NCI-H2107 treated with DMSO at 0.1 percent for 48 hours (cell line): ENCODE measurements around the gene OVCH2.
A peak's percentile ranks its signal among the peaks of the same experiment; 100 is the strongest.
"Not testable (repeated sequence)": the region's sequence is repeated elsewhere in the genome, so short reads cannot be mapped to it uniquely, and the experiment has no call there.

ENCODE experiments used
- DNase-seq: peaks from one replicate; lab custom pipeline; 2025; ENCODE audit not compliant: unreplicated experiment; lab: John Stamatoyannopoulos, UW

OVCH2 gene

DNA sequence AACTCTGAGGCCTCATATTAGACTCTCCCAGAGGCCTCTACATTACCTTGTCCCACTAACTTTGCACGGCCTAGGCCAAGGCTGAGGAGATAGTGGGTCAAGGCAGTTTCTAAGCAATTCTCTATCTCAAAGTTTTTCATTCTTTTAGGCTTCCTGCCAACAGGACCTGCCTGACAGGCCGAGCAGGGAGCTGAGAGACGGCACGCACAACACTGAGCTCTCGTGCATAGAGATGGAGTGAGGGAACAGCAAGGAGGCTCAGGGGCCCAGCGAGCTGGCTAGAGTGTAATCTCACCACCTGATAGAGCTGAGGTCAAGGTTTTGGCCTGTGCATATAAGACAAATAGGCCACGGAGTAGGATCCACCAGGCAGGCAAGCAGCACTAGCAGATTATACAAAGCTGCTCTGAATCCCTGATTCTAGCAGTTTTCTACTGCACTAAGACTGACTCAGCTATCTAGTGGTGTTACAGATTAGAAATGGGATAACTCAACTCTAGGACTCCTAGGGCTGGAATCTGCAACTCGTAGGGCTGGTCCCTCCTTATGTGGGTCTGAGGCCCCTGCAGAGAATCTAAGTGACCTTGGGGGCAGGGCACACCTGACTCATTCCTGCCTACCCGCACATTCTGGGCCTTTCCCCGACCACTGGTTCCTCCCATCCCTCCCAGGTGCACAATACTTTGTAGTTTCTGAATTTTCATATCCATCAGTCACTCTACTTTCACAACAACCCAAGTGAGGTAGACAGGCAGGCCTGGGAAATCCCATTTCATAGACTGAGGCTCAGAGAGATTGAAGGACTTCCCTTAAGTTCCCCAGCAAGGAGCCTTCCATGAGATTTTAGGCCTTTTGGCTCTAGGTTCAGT is 34.7 kb downstream of the OVCH2 start:
- no peak for DNase-seq

DNA sequence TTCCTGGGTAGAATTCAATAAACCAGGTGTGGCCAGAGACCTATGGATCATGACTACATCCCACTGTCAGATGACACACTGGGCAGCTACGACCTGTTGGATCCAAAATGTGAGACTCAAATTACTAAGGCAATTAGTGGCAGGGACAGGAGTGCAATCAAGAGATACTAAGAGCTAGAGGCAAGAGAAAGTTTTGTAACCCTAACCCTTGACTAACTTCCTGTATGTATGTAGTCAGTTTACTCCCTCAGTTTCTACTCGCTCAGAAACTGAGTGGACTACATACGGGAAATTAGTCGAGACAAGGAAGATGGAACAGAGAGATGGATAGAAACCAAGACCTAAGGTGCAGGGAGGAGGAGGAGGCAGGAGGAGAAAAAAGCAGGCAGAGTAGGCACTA is 35.6 kb downstream of the OVCH2 start:
- DNase-seq, result no peak

DNA sequence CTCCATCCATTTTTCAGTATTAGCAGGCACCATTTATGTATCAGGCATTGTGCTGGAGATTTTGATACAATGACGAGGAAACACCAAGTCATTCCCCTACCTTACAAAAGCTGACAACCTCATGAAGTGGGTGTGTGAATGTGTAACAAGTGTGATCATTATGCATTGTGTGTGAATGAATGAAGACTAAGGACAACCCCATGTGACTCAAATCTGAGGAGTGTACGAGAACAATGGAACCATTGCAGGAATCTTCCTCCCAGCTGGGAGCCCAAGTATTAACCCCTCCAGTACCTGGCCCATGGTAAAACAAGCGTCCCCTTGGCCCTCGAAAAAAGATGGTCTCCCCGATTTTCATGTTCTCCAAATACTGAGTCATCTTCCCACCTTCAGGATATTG is 37.4 kb downstream of the OVCH2 start:
- DNase-seq, result no peak

DNA sequence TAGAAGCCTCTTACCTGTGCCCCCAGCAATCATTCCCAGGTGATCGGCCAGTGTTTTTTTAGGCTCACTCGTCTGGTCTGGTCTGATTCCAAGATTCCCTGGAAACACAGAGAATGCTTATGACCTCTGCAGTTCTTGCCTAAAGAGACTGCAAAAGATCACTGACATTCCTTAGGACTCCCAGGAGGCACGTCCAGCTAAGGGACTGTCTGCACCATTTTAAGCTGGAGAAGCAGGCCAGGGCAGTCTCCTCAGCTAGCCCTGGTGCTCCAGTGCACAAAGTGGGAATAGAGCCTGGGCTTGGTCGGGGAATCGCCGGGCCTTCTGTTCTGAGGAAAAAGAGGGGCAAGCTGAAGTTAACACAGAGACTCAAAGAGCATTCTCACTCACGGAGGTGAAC is 37.8 kb downstream of the OVCH2 start:
- DNase-seq, result no peak

DNA sequence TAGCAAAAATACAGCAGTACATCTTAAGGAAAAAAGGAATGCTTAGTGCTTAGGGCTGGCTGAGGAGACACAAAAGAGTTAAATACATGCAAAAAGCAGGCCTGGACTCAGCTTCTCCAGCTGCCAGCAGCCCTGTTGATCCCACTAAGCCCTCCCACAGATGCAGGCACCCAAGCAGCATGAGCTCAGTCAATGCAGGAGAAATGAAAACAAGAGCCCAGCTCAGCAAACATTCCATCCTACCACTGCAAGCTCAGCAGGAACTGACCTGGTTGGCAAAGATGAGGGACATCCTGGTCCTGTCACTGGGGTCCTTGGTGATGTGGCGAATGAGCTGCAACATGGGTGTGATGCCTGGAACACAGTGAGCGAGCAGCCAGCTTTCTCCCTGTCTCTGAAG is 38.8 kb downstream of the OVCH2 start:
- DNase-seq, result no peak

DNA sequence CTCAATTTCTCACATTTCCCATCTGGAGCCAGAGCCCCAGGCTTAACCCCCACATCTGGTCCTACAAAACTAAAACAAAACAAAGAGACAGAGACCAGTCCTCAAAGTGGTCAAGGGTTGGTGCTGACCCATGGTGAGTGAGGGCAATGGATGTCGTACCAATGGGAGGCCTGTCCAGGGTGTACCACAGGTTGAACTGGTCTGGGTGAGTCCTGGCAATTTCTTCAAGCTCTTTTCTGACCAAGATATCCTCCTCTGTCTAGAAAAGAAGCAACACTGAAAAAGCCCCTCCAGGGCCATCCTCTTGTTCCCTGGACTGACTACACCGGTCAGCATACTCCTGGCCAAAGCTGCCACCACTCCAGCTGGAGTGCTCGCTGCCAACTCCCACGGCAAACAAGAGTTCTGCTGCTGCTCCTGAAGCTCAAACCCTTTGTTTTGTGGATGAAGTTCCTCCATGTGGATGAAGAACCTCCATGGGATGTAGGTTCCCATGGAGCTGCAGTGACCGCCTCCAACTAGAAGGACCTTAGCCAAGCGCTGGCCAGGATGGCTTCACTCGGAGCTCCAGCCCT is 39.9 kb downstream of the OVCH2 start:
- DNase-seq, result no peak

DNA sequence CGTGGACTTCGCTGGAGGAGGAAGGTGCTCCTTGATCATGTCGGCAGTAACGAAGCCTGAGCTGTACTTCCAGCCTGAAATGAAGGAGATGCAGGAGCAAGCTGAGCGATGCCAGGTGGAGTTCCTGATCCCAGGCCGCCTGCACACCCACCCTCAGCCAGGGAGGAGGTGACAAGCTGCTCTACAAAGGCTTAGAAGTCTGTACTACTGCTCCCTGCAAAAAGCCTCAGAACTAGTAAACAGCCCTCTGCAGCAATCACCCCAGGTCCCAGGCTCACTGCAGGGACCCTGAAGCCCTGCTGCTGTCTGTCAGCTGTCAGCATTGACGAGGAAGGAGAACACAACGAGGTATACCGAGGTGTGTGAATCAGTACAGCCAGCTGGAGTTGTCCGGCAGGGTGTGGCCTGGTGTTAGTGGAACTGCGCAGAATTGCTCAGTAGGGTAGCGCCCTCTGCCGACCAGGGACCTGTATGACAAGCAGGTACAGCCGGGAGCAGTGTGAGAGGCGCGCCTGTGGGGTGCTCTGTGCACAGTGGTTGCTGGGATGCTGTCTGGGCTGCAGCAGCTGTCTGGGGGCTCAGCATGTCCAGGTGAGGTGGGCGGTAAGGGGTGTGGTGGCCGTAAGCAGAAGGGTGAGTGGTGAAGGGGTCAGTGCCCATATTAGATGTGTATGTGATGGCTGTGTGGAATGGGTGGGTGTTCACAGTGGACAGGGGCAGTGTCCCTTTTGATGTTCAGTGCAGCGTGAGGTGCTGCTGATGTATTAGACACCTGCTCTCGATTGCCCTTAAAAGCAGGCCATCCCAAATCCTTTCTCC is 40.6 kb downstream of the OVCH2 start:
- no peak for DNase-seq

DNA sequence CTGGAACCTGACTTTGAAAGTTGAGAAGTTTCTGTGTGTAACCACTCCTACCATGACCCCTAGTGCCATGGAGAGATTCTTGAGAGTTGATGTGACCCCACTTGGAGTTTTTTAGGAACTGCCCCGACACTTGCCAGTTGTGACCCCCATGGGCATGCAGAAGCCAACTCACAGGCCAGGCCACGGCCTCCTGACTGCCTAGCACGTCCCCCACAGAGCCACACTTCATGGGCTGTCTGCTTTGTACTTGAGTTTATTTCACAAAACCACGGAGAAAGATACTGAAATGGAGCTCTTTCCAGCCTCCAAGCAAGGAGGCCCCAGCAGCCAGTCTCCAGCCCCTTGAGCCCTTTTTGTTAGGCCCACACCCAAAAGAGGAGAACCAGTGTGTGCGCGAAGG is 41.4 kb downstream of the OVCH2 start:
- no peak for DNase-seq

DNA sequence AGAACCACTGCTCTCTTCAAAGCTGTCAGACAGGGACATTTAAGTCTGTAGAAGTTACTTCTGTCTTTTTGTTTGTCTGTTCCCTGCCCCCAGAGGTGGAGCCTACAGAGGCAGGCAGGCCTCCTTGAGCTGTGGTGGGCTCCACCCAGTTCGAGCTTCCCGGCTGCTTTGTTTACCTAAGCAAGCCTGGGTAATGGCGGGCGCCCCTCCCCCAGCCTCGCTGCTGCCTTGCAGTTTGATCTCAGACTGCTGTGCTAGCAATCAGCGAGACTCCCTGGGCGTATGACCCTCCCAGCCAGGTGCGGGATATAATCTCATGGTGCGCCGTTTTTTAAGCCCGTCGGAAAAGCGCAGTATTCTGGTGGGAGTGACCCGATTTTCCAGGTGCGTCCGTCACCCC is 42.7 kb downstream of the OVCH2 start:
- DNase-seq, result not testable (repeated sequence)

DNA sequence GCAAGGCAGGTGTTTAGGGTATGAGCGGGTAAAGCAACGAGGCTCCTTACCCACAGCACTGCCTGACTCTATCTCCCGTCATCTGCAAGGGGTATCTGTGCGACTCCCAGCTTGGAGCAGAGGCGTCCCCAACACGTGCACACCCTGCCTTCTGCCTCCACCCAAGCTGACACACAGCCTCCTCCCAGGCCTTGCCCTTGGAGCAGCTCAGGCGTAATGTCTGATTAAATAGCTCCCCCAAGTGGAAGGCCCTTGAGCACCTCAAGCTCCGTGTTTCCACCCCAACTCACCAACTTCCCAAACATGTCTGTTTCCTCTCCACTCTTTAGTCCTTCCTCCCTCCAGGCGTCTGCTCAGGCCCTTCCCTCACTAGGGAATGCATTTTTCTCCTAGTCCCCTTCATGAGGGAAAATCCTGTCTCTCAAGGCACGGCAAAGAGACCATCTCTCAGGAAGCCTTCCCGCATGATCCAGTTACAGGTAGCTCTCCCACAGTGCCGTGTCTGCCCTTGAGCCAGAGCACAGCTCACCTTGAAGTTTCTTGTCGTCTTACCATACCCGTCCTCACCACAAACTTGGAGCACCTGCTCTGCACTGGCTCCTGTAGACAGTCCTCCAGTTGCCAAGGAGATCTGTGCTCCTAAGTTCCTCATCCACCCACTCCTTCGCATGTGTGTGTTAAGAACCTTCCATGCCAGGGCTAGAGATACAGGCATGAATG is 48.8 kb downstream of the OVCH2 start:
- DNase-seq, result peak; percentile 1

DNA sequence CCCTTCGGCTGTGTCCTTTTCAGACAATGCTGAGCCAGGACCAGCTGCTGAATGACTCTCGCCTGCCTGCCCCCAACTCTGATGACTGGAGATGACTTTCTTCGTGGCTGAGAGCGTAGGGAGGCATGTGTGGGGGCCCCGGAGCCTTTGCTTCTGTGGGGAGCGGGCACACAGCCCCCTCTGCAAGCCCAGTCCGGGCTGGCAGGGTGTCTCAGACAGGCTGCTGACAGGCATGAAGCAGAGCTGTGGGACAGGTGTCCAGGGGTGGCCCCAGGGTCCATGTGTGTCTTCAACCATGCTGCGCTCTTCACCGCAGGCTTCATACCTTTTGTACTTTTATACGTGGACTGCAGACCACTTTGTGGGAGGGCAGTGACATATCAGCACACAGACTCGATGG is 49.6 kb downstream of the OVCH2 start:
- DNase-seq, result no peak

DNA sequence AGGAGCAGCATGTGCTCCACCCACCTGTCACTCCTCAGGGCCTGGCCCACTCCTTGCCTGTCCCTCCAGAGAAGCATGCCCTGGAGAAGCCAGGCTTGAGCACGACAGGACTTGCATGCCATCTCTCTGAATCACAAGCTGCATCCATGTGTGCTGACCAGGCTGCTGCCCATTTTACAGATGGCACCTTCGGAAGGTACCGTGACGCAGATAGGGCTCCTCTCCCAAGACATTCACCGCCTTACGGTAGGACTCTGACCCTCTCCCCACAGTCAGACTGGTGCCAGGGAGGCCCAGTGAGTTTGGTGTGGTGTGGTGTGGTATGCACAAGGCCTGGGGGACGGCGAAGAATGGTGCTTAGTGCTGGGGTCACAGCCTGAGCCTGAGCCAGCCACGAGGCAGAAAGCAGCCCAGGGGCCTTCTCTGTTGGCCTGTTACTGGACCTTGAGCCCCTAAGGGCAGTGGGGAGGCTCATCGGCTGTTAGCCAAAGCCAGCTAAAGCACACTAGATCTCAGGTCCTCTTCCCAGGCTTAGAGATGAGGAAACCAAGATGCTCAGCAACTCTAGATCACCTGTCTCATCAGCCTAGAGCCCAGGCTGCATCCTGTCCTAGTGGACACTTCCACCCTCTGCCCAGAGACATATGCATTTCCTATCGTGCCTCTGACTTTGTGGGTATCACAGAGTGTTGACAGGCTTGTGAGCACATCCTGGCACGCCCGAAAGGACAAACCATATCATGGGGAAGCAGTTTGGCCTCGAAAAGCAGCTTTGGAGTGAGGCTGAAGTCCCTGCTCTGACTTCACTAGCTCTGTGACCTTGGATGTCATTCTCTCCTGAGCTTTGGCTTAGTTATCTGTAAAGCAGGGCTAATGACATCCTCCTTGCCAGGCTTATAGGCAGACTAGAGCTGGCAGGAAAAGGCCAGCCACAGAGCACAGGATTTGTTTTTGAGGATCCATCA is 50.7 kb downstream of the OVCH2 start:
- DNase-seq, result no peak

DNA sequence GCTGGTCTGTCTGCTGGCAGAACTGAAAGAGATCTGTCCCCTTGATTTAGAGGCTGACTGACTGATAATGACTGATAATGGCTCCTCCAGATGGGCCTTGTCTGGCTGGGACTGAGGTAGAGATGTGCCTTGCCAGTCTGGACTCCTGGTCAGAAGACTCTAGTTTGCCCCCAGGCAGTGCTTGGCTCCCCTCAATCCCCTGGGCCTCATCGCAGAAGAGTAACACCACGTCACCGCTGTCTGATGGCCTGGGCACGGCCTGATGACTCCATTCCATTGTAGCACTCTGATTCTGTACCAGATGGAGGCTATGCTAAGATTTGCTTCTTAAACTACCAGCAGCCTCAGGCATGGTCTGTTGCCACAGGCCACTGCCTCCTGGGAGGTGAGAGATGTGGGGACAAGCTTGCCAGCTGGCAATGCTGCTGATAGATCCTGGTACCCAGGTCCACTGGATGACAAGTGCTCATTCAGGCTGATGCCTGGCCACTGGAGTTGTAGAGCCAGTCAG is 52.0 kb downstream of the OVCH2 start:
- DNase-seq, result no peak

DNA sequence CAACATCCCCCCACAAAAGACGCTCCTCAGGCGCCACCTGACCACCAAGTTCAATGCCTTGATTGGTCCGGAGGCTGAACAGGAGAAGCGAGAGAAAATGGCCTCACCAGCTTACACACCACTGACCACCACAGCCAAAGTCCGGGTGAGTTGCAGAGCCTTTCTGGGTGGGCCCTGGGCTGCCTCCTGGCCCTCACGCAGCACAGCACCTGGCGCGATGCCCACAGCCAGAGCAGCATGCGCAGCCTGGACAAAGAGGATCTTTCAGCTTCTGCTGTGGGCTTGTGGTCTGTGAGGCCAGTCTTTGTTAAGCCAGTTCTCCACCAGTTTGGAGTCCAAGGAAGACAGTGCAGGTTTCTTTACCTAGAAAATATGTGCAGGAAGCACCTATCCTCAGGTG is 54.6 kb downstream of the OVCH2 start:
- no peak for DNase-seq

DNA sequence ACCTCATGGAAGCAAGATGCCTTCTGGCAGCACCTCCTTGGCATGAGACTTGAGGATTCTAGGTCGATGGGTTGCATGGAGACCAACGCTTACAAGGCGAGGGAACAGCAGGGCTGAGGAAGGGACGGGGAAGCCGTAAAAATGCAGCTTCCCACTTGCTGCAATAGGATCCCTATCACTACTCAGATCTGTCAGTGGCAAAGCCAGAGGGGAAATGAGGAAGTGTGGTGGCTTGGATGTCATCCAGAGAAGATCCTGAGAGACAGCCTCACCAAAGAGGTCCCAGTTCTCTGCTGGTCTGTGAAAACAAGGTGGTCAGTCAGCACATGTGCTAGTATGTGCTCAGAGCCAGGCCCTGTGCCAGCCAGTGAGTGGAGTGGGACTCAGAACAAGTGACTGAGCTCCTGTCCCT is 55.1 kb downstream of the OVCH2 start:
- no peak for DNase-seq

DNA sequence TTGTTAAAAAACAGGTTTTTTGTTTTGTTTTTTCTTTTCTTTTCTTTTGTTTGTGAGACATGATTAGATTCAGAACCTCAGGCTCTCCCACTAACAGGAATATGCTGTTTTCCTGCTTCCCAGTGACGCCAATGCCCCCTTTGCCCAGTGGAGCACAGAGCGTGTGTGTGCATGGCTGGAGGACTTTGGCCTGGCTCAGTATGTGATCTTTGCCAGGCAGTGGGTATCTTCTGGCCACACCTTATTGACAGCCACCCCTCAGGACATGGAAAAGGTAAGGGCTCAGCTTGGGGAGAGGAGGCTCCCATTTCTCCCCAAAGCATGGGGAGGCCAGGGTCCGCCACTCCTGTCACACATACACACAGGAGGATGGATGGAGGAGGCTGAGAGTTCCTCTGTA is 58.0 kb downstream of the OVCH2 start:
- DNase-seq, result no peak

DNA sequence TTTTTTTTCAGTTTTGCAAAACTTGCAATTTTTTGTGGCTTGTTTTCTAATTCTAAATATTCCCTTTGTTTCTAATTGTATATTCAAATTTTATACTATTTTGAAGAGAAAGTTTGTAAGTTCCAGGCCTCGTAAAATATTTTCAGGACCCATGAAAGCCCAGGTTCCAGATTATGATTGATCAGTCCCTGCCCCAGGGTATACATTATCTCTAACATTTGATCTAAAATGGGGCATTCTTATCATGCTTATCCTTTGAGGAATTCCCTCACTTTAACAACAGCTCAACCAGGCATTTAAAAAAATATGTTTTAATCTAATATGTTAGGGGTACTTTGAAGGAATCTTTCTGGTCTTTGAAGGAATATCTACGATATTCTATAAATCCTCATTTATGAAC is 59.4 kb downstream of the OVCH2 start:
- no peak for DNase-seq

DNA sequence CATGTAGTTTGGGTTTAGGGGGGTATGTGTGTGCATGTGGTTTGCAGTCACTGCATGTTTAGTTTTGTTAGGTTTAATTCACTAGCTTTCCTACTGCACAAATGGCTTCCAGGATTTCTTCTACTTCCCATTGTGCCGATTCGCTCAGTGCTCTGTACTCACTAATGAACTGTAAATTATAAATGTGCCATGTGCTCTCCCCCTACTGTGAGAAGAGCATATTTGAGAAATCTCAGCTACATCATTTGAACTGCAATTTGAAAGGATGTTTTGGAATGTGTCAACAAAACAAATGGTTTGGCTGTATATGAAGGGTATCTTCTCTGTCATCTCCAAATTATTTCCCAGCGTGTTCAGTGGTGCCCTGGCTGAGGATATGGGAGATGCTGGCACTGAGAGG is 61.1 kb downstream of the OVCH2 start:
- DNase-seq, result no peak

DNA sequence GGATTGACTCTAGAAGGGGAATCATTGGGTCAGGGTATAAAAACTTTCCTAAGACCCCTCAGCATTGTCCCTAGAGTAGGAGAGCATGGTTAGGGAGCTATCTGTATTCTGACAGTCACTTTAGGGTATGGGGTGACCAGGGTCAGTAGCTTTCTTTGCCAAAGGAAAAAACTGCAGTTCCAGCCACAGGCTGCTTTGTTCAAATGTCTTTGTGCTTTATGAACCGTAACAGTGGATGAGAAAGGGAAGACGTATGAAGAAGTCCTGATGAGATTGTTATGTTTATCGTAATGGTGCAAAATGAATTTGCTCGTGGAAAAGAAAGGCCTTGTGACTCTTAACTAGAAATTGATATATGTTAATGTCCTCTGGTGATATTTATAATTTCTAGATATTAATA is 63.0 kb downstream of the OVCH2 start:
- no peak for DNase-seq

DNA sequence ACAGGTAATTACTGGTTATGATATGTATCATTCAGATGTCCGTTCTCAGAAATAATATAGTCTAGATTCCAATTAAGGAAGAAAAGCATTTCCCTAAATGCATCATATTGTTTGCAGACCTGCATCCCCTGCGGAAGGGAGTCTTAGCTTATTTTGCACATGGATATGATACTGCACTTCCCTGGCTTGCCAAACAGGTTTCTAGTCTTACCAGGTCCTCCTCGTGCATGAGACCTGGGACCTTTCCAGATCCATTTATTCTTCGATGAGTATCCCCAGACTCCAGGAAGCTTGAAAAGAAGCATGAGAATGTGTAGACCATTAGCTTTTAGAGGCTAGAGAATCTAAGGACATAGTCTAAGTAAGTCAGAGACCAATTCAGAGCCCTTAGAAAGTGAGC is 63.5 kb downstream of the OVCH2 start:
- no peak for DNase-seq
